Stimulated activated CD8-positive, alpha-beta memory T cell treated with anti-CD3 and anti-CD28 coated beads, Interleukin-4, amount 100 ng/mL, for 48 hours (primary cell): ENCODE results near the gene CCL23.

Source experiments
- DNase-seq: peaks from one replicate; pipeline ENCODE4 v3.0.0-alpha.2; 2020

CCL23 gene

DNA sequence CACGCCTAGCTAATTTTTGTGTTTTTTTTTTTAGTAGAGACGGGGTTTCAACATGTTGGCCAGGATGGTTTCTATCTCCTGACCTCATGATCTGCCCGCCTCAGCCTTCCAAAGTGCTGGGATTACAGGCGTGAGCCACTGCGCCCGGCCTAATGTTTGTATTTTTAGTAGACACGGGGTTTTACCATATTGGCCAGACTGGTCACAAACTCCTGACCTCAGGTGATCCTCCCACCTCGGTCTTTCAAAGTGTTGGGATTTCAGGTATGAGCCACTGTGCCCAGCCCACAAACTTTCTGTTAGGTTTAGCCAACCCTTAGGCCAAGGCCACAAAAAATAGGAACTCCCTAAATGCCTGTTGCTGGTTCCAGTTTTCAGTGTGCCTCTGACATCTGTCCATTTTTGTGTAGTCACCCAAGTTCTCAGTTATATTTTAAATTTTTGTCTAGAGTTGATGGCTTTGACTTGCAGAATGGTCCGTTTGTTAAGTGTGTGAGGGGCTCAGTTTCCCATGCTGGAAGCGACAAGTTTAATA, 49.2 kb downstream of the CCL23 start:
- no peak for DNase-seq

DNA sequence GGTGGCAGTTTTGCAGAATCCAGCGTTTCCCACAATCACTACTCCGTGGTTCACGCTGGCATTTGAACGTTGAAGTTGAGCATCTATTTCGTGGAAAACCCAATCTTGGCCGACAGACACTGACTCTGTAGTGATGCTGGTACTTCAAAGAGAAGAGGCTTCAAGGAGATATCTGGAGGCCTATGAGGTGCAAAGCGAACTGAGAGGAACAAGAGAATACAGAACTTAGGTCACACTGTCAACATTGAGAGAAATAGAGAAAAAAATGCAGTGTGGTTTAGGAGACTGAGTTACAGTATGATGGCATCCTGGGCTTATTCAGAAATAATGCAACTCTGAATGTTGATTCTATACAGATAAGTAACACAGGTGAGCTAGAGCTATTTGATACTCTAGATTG, 52.5 kb downstream of the CCL23 start:
- DNase-seq = no peak

GRCh38 chr17:35963663-35964062, 54.1 kb downstream of the CCL23 start:
- DNase-seq = no peak
